Stimulated activated CD8-positive, alpha-beta memory T cell treated with anti-CD3 and anti-CD28 coated beads, Interleukin-4, amount 100 ng/mL, for 24 hours (primary cell): ENCODE measurements around the gene IQGAP2.
"Not testable (repeated sequence)": the region's sequence is repeated elsewhere in the genome, so short reads cannot be mapped to it uniquely, and the experiment has no call there.

Experiments
- DNase-seq: peaks from one replicate; pipeline ENCODE4 v3.0.0-alpha.2; 2020; ENCODE audit warnings: low read depth

The IQGAP2 gene

GRCh38 chr5:76500633-76501393 is 97.7 kb downstream of the IQGAP2 start:
- no peak for DNase-seq

DNA sequence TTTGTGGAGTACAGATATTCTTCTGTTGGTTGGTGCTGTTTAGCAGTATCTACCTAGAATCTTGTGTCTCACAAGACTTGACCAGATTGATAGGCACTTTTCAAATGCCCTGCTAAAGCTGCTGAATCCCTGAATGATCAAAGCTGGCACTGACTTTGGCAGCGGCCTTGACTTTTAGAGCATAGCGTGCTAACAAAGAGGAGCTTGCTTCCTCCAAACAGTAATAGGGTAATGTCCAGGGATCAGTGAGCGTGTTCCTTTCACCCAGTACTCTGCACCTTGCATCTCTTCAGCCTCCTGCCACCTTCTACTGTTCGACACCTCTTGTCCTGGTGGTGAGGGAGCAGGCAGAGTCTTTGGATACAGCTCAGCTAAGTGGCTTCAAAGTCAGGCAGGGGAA is 100.8 kb downstream of the IQGAP2 start:
- no peak for DNase-seq

- no peak for DNase-seq
Observed at GRCh38 chr5:76504901-76505564, 101.9 kb downstream of the IQGAP2 start.

GRCh38 chr5:76513476-76513875 is 110.4 kb downstream of the IQGAP2 start:
- DNase-seq: no peak

DNA sequence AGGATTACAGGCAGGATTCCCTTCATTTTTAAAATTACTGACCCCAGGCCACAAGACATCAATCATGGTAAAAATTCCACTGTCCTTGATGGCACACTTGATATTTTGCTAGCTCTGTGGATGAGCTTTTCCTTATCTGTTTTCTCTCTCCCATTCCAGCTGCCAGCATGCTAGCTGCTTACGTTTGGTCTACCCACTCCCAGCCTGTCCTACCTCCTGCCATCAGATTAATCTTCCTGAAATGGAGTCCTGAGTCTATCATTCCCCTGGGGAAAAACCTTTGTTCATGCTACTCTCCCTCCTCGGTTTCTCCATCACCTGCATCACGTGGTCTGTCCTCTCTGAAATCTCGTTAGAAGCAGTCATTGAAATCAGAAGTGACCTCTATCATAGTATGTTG is 111.2 kb downstream of the IQGAP2 start:
- DNase-seq: no peak

DNA sequence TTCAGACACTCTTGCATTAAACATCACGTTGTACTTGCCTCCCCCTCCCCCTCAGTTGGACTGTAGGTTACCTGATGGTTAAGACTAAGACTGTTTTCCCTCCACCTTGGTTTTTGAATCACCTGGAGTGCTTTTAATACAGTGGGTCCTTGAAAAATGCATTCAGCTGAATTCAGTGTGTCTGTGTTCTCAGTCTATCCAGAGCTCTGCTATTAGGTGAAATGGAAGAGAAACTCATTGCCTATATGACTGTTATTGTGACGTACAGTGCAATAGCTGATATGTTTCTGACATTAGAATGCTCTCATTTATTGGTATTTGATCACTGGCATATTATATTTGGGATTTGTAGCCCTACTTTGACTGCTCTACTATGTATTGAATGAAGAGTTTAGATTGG is 111.6 kb downstream of the IQGAP2 start:
- DNase-seq: no peak

DNA sequence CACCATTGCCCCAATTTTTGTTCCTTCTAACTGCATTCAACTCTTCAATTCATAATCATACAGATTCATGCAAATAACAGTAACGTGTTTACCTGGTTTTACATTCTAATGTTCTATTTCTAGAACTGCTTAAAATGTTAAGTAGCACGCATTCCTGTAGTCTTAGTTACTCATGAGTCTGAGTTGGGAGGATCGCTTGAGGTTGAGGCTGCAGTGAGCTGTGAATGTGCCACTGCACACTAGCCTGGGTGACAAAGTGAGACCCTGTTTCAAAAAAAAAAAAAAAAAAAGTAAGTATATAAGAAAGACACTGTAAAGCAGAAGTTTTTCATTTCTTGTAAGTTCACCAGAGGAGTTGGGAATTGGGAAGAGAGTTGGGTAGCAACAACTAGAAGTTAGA is 114.2 kb downstream of the IQGAP2 start:
- no peak for DNase-seq

GRCh38 chr5:76518246-76518645 is 115.2 kb downstream of the IQGAP2 start:
- DNase-seq: not testable (repeated sequence)

DNA sequence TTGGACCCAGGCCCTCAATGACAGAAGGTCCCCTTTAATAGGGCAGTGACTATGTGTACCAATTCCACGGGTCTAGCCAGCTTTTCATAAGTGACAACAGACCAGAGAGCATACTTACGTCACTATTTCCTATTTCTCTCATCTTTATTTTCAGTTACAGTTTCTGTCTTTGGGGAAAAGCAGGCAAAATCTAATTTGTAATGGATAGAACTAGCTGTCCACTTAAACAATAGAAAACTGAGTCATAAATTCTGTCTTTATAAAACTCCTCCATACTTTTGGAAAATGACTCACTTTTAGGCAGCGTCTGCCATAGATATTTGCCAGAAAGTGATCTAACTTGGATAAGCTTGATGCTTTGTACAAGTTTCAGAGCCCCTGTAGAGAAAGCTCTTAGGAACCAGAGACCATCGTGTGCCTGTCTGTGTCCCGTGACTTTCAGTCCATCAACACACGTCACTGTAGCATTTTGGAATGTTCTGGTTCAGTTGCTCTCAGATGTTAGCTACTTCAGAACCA is 118.2 kb downstream of the IQGAP2 start:
- no peak for DNase-seq

DNA sequence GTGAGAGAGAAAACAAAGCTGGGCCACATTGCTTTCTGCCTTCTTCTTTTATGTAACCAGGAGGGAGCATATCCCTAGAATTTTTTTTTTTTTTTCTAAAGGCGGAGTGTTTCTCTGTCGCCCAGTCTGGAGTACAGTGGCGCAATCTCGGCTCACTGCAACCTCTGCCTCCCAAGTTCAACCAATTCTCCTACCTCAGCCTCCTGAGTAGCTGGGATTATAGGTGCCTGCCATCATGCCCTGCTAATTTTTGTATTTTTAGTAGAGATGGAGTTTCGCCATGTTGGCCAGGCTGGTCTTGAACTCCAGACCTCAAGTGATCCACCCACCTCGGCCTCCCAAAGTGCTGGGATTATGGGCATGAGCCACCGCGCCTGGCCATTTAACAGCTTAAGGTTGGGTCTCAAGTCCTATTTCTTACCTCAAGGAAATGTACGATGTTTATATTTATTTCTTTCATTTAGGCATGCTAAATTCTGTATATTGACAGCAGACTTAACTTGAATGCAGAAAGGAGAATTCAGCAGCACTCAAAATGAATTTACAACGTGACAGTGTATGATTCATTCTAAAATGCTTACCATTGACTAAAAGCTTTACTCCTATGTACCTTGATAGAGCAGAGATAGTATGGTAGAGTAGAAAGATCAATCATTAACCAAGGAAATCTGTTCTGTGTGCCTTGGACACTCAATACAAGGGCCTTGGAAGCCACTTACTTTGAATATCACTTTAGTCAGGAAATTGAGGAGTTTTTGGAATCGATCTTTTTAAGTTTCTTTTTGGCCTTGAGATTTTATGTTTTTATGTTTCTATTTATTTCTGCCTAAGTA is 119.2 kb downstream of the IQGAP2 start:
- no peak for DNase-seq

GRCh38 chr5:76524101-76524835 is 121.2 kb downstream of the IQGAP2 start:
- no peak for DNase-seq

DNA sequence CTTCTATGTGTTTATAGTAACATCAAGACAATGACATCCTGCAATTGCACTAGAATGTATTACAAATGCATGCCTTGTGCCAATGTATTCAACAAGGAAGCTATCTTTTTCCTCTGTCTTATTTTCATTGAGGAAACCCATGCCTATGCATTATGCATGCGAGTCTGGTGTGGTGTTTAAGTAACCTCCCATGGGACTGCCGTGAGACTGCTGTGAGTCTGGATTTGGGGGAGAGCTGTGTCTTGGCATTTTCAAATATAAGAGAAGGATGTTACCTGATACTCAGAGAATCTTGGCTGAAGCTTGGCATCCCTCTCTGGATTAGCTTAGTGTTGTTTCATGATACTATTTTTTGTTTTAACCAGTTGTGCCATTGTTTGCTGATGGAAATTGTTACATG is 121.8 kb downstream of the IQGAP2 start:
- no peak for DNase-seq

GRCh38 chr5:76525956-76526355 is 122.9 kb downstream of the IQGAP2 start:
- no peak for DNase-seq

GRCh38 chr5:76526950-76527583 is 124.0 kb downstream of the IQGAP2 start:
- no peak for DNase-seq

DNA sequence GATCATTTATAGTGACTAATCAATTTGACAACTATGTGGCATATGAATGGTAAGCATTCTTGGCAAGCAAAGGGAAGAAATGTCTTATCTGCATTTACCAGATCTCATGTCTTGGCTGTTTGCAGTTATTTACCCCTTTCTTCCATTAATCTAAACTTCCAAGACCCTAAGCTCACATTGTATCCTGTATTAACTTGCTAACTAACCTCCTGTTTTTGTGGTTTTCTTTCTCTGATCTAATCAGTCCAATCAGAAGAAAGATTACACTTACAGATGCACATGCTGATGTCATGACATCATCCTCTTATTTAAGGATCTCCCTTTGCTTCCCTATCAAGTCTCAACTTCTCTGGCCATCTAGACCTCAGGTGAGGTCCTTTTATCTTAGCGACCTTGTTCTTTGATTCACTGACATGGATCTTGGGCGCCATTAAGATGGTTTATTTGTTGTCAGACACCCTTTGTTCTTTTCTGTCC is 124.6 kb downstream of the IQGAP2 start:
- no peak for DNase-seq

GRCh38 chr5:76528547-76529331 is 125.7 kb downstream of the IQGAP2 start:
- DNase-seq: no peak

- DNase-seq: no peak
Observed at GRCh38 chr5:76529464-76530344, 126.6 kb downstream of the IQGAP2 start.

GRCh38 chr5:76532052-76532451 is 129.0 kb downstream of the IQGAP2 start:
- no peak for DNase-seq

- DNase-seq: no peak
Observed at GRCh38 chr5:76532973-76533372, 129.9 kb downstream of the IQGAP2 start.
